ENCODE data around the gene ZNF789.
"Not testable (repeated sequence)": the region's sequence is repeated elsewhere in the genome, so short reads cannot be mapped to it uniquely, and the experiment has no call there.

The ZNF789 gene

GRCh38 chr7:99457650-99458493, 14.8 kb upstream of the ZNF789 start:
- DNase-seq: no peak

DNA sequence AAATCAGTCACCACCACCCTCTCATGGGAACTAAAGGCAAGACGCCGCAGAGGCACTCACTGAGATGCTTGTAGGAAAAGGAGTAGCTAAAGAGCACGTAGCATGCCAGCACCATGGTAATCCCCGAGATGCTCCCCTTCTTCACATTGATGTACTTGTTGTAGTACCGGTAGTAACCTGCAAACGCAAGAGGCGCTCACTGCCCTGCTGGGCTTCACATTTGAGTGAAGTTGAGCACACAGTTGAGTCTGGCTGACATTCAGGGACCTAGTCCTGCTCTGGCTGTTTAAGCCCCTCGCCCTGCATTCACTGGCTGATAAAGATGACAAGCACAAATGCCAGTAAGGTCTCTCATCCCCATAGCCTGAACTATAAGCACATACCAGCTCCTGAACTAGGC, 13.6 kb upstream of the ZNF789 start:
- DNase-seq: peak; percentile 11

- DNase-seq: no peak
These were observed 12.0 kb upstream of the ZNF789 start for GRCh38 chr7:99460651-99461050.

GRCh38 chr7:99461221-99461620, 11.5 kb upstream of the ZNF789 start:
- DNase-seq: no peak

DNA sequence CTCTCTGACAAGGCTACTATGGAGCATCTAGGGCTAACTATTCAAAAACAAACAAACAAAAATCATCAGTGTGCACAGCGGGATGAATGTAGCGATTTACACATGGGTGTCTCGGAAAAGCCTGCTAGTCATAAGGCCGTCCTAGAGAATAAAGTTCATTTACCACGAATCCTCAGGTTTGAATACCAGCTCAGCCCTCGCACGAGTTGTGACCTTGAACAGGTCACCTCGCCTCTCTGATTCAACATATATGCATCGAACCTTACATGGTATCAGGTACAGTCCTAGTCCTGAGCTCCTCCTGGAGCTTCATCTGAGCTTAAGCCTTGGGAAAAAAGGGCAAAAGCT, 7.3 kb upstream of the ZNF789 start:
- no peak for DNase-seq

DNA sequence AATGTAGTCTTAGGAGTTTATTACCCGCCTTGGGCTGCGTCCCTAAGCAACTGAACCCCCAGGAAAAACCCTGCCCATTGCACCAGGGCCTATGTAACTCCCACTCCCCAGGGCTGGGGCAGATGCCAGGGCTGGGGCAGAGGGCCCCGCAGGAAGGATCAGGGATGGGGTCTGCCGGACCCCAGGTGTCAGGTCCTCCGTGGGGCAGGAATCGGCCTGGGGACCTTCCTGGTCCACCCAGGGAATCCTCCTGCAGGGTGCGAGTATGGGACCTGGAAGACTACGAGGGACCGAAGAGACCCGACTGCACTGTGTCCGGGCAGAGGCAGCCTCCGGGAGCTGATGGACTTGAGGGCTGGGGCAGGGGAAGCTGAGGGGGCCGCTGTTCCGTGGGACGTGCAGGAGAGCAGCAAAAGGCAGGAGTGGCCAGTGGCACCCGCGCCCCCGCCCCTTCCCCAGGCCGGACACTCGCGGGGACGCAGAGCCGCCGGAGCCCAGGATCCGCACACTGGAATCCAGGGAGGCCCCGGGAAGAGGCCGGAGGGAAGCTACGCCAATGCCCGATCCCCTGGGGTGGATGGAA, 4.3 kb upstream of the ZNF789 start:
- no peak for DNase-seq

DNA sequence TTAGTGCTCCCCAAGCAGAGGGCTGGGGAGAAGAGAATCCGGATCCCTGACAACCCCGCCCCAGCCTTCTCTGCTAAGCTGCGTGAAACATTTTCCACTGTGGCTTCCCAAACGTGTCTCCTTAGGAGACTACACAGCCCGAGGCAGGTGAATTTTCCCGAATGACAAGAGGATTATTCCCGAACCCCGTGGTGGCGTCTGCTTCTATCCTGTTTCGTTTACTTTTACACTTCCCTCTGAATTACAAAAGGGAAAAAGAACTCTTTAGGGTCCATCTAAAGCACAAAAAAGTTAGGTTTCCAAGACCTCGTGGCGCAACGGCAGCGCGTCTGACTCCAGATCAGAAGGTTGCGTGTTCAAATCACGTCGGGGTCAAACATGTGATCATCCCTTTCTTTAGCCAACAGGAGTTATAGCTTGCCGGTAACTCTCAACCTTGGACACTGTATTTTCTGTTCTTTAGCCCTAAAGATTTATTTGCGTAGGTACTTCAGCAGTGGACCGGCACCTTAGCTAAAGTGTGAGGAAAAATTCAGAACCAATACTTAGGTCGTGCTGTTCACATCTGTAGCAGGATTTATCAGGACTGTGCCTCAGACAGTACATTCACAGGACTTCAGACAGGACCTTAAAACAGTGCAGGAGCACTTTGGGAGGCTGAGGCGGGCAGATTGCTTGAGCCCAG, 3.2 kb upstream of the ZNF789 start:
- no peak for DNase-seq

GRCh38 chr7:99473315-99473596, 566 bp downstream of the ZNF789 start:
- peak; percentile 65 for DNase-seq

- DNase-seq: no peak
These were observed 3.4 kb downstream of the ZNF789 start for GRCh38 chr7:99476107-99476506.

DNA sequence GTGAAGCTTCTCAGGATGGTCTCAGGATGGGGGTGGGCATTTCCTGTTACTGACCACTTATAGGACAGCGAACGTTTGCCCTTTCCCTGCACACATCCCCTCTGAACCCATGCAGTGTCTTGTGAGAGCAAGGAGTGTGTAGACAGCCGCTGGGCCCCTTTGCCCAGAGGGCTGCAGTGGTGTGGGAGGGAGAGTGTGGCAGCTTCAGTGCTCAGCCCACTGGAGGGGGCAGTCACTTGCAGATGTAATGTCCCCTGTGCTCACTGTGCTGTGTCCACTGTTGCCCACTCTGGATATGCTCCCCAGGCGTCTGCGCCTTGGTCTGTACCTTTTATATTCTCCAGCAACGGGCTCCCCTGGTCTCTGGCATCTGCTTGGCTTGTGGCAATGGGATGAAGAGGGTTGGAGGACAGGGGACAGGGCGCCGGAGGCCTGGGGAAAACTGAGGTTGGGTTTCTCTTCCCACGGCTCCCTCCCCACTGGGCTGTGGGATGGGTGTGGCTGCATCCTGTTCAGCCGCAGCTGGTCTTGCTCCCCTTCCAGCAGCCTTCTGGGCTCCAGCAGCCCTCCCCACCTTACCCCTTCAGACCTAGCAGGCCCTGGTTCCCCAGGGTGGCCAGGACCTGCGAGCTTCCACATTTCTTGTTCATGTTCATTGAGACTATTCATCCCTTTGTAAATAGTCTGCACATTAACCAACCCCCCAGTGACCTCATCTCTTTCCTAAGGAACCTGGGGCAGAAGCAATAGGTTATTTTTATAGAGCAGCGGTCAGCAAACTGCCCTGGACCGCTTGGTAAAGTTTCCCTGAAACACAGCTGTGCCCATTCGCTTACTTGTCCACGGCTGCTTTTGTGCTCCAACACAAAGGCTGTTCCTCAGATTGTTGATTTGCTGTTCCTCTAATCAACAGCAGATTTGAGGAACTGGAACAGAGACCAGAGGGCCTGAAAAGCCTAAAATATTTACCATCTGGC, 6.1 kb downstream of the ZNF789 start:
- DNase-seq: no peak

GRCh38 chr7:99485094-99485493, 12.4 kb downstream of the ZNF789 start:
- no peak for DNase-seq

DNA sequence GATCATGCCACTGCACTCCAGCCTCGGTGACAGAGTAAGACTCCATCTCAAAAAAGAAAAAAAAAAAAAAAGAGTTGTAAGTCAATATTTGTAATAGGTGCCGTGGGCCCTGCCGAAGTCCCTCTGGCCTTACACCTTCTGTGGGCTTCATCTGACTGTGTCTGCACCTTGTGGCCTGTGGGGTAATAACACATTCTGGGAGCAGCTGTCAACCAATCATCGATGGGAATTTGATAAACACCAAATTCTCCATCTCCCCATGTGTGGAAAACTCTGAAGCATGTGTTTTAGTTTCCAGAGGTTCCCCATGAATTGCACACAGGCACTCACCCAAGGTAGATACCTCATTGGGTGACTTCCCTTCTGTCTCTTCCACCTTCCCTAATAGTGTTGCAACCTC, 16.5 kb downstream of the ZNF789 start:
- no peak for DNase-seq

DNA sequence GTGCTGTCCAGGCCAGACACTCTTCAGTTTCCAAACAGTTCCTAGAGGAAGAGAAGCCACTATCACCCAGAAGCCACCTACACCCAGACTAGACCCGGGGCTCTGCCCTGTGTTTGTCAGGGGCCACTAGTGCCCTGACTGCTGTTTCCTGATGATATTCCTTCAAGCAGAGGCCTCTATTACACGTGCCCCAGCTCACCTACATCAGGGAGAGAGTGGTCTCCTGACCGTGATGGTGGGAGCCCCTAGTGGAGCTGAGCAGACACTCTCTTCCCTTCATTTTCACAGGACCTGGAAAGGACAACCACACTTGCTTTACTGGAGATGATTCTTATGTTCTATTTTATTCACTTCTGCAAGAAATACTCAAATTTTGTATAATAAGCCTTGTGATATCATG, 18.2 kb downstream of the ZNF789 start:
- DNase-seq: no peak

DNA sequence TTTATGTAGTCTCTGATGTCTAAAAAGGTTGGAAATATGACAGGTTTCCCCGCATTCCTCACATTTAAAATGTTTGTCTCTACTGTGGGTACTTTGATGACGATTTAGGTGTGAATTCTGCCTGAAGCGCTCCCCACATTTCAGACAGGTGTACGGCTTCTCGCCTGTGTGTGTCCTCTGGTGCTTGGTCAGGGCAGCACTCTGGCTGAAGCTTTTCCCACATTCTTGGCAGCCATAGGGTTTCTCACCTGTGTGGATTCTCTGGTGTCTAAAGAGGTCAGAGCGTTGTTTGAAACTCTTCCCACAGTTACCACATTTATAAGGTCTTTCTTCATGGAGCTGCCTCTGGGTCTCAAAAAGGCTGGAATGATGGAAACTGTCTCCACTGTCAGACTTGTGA, 21.1 kb downstream of the ZNF789 start:
- no peak for DNase-seq

DNA sequence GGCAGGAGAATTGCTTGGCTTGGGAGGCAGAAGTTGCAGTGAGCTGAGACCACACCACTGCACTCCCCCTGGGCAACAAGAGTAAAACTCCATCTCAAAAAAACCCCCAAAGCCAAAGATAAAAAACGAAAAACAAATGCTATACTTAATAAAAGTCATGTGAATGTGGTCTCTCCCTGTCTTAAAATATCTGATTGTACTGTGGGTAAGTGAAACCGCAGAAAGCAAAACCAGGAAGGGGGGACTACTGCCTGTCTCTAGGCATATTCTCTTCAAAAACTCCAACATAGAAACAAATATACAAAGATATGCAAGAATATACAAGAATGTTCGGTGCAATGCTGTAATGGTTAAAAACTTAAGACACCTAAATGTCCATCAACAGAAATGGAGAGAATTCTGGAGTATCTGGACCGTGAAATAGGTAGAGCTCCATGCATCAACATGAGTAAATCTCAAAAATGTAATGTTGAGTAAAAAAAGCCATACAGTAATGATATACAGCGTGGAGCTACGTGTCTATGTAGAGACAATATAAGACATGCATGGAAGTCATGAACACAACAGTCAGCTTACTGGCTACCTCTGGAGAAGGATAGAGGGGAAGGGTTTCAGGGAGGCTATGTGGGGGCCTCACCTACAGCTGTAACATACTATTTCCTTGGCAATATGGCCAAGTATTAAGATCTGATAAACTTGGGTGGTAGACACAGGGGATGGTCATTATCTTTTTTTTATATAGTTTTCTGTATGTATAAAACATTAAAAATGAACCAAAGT, 25.3 kb downstream of the ZNF789 start:
- no peak for DNase-seq

GRCh38 chr7:99498546-99498944, 25.9 kb downstream of the ZNF789 start:
- DNase-seq: no peak

- DNase-seq: no peak
These were observed 26.7 kb downstream of the ZNF789 start for GRCh38 chr7:99499371-99499720.

- peak; percentile 92 for DNase-seq
These were observed 27.3 kb downstream of the ZNF789 start, which contains the start of gene ZNF394 for GRCh38 chr7:99499721-99500636. Gene ZNF394, minus strand, starts transcription at chr7:99500281. Its CDS starts 188 bp downstream, at chr7:99500093.

DNA sequence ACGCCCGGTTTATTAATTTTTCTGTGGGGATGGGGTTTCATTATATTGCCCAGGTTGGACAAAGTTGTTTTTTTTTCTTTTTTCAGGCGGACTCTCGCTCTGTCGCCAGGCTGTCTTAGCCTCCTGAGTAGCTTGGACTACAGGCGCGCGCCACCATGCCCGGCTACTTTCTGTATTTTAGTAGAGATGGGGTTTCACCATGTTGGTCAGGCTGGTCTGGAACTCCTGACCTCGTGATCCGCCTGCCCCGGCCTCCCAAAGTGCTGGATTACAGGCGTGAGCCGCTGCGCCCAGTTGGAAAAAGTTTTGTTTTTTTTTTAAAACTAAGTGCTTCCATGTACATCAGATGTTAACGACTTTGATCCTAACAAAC, 27.9 kb downstream of the ZNF789 start:
- no peak for DNase-seq

DNA sequence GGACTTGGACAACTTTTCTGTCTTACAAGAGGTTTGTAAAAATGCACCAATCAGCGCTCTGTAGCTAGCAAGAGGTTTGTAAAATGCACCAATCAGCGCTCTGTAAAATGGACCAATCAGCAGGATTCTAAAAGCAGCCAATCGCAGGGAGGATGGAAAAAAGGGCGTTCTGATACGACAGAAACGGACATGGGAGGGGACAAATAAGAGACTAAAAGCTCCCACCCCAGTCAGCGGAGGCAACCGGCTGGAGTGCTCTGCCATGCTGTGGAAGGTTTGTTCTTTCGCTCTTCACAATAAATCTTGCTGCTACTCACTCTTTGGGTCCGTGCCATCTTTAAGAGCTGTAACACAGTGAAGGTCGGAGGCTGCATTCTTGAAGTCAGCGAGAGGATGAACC, 28.5 kb downstream of the ZNF789 start:
- DNase-seq: not testable (repeated sequence)

GRCh38 chr7:99504281-99504602, 31.6 kb downstream of the ZNF789 start:
- no peak for DNase-seq

Measured in fibroblast of skin of abdomen (primary cell).